CMK (cell line): ENCODE results near the gene TANGO2.

ENCODE experiments used
- DNase-seq: peaks from one replicate; pipeline ENCODE4 v3.0.0-alpha.2; 2010; ENCODE audit warnings: low read depth

TANGO2 gene

GRCh38 chr22:20012741-20013331 lies 8.1 kb upstream of the TANGO2 start:
- DNase-seq = no peak

- DNase-seq = peak; percentile 33
Measured at GRCh38 chr22:20013382-20013871, 7.5 kb upstream of the TANGO2 start.

- no peak for DNase-seq
Measured at GRCh38 chr22:20014526-20015186, 6.3 kb upstream of the TANGO2 start.

GRCh38 chr22:20015187-20015625 lies 5.7 kb upstream of the TANGO2 start:
- DNase-seq = no peak

- peak; percentile 14 for DNase-seq
Measured at GRCh38 chr22:20015971-20016733, 4.8 kb upstream of the TANGO2 start.

- peak; percentile 72 for DNase-seq
Measured at GRCh38 chr22:20016734-20017621, 3.9 kb upstream of the TANGO2 start, which contains the start of gene ARVCF. ARVCF (minus strand) TSS chr22:20016823; CDS start chr22:19990794, 26,029 bp downstream.

GRCh38 chr22:20017622-20017958 lies 3.3 kb upstream of the TANGO2 start:
- no peak for DNase-seq

GRCh38 chr22:20018001-20018400 lies 2.9 kb upstream of the TANGO2 start:
- DNase-seq = no peak

- no peak for DNase-seq
Measured at GRCh38 chr22:20019661-20020532, 1.0 kb upstream of the TANGO2 start.

GRCh38 chr22:20021196-20022181 lies 579 bp downstream of the TANGO2 start:
- DNase-seq = peak; percentile 31

- no peak for DNase-seq
Measured at GRCh38 chr22:20022231-20022977, 1.5 kb downstream of the TANGO2 start.

GRCh38 chr22:20022978-20023613 lies 2.2 kb downstream of the TANGO2 start:
- DNase-seq = peak; percentile 21

- no peak for DNase-seq
Measured at GRCh38 chr22:20024225-20024624, 3.3 kb downstream of the TANGO2 start.

GRCh38 chr22:20024650-20025397 lies 3.9 kb downstream of the TANGO2 start:
- no peak for DNase-seq

- no peak for DNase-seq
Measured at GRCh38 chr22:20025401-20026203, 4.7 kb downstream of the TANGO2 start.

GRCh38 chr22:20026204-20026908 lies 5.4 kb downstream of the TANGO2 start:
- no peak for DNase-seq
